ENCODE measurements around the gene COL6A6.

COL6A6 gene

GRCh38 chr3:130507746-130508145 is 9.2 kb upstream of the COL6A6 start:
- Histone ChIP-seq H3K27me3 (ENCODE audit: control insufficient read depth, insufficient read depth, low read length) (peaks cover 7% of the 10 kb centered on the region), H3K4me1 (ENCODE audit: control insufficient read depth, insufficient read depth, low read length) (no peaks in the 10 kb centered on the region), H3K9ac (ENCODE audit: low read depth, low read length) (no peak overlapping the region)

GRCh38 chr3:130509008-130509407 is 8.0 kb upstream of the COL6A6 start:
- Histone ChIP-seq H3K9me3 (replicated peaks; ENCODE audit: low read length) (no peaks in the 10 kb centered on the region), H3K4me2 (ENCODE audit: low read length) (no peak overlapping the region), H3K27me3 (ENCODE audit: control insufficient read depth, insufficient read depth, low read length) (peaks cover 7% of the 10 kb centered on the region), H3K4me3 (ENCODE audit: low read length) (no peak overlapping the region), H3K4me1 (ENCODE audit: control insufficient read depth, insufficient read depth, low read length) (no peaks in the 10 kb centered on the region), H3K9ac (ENCODE audit: low read depth, low read length) (no peak overlapping the region), H3K36me3 (ENCODE audit: insufficient read depth, low read length) (no peaks in the 10 kb centered on the region)

More at GRCh38 chr3:130507746-130508145, 9.2 kb upstream of the COL6A6 start:
- H3K4me2 ChIP-seq (ENCODE audit: low read length) = no peak overlapping the region
- H3K36me3 ChIP-seq (ENCODE audit: insufficient read depth, low read length) = no peaks in the 10 kb centered on the region
- H3K4me3 ChIP-seq (ENCODE audit: low read length) = no peak overlapping the region
- H3K9me3 ChIP-seq (replicated peaks; ENCODE audit: low read length) = no peaks in the 10 kb centered on the region

GRCh38 chr3:130514681-130515080 is 2.3 kb upstream of the COL6A6 start:
- no peak overlapping the region for H3K9ac ChIP-seq (ENCODE audit: low read depth, low read length)
- H3K27me3 ChIP-seq (ENCODE audit: control insufficient read depth, insufficient read depth, low read length) = peaks cover 27% of the 10 kb centered on the region
- H3K4me1 ChIP-seq (ENCODE audit: control insufficient read depth, insufficient read depth, low read length) = no peaks in the 10 kb centered on the region
- no peaks in the 10 kb centered on the region for H3K9me3 ChIP-seq (replicated peaks; ENCODE audit: low read length)
- no peak overlapping the region for H3K4me3 ChIP-seq (ENCODE audit: low read length)
- no peaks in the 10 kb centered on the region for H3K36me3 ChIP-seq (ENCODE audit: insufficient read depth, low read length)
- no peak overlapping the region for H3K4me2 ChIP-seq (ENCODE audit: low read length)

GRCh38 chr3:130515755-130516154 is 1.2 kb upstream of the COL6A6 start:
- no peak overlapping the region for H3K9ac ChIP-seq (ENCODE audit: low read depth, low read length)
- H3K9me3 ChIP-seq (replicated peaks; ENCODE audit: low read length) = no peaks in the 10 kb centered on the region
- no peaks in the 10 kb centered on the region for H3K36me3 ChIP-seq (ENCODE audit: insufficient read depth, low read length)
- H3K4me1 ChIP-seq (ENCODE audit: control insufficient read depth, insufficient read depth, low read length) = no peaks in the 10 kb centered on the region
- H3K27me3 ChIP-seq (ENCODE audit: control insufficient read depth, insufficient read depth, low read length) = peaks cover 35% of the 10 kb centered on the region
- H3K4me2 ChIP-seq (ENCODE audit: low read length) = no peak overlapping the region
- no peak overlapping the region for H3K4me3 ChIP-seq (ENCODE audit: low read length)

GRCh38 chr3:130517602-130518001 is 625 bp downstream of the COL6A6 start:
- H3K9ac ChIP-seq (ENCODE audit: low read depth, low read length) = no peak overlapping the region
- H3K4me1 ChIP-seq (ENCODE audit: control insufficient read depth, insufficient read depth, low read length) = no peaks in the 10 kb centered on the region
- H3K4me2 ChIP-seq (ENCODE audit: low read length) = no peak overlapping the region
- no peaks in the 10 kb centered on the region for H3K36me3 ChIP-seq (ENCODE audit: insufficient read depth, low read length)
- H3K27me3 ChIP-seq (ENCODE audit: control insufficient read depth, insufficient read depth, low read length) = peaks cover 39% of the 10 kb centered on the region
- no peaks in the 10 kb centered on the region for H3K9me3 ChIP-seq (replicated peaks; ENCODE audit: low read length)
- H3K4me3 ChIP-seq (ENCODE audit: low read length) = no peak overlapping the region

- no peak overlapping the region for H3K4me2 ChIP-seq (ENCODE audit: low read length)
- no peak overlapping the region for H3K9ac ChIP-seq (ENCODE audit: low read depth, low read length)
- H3K4me3 ChIP-seq (ENCODE audit: low read length) = no peak overlapping the region
- no peaks in the 10 kb centered on the region for H3K36me3 ChIP-seq (ENCODE audit: insufficient read depth, low read length)
- peaks cover 49% of the 10 kb centered on the region for H3K27me3 ChIP-seq (ENCODE audit: control insufficient read depth, insufficient read depth, low read length)
- no peaks in the 10 kb centered on the region for H3K4me1 ChIP-seq (ENCODE audit: control insufficient read depth, insufficient read depth, low read length)
- no peaks in the 10 kb centered on the region for H3K9me3 ChIP-seq (replicated peaks; ENCODE audit: low read length)
Observed at GRCh38 chr3:130519754-130520153, 2.8 kb downstream of the COL6A6 start.

GRCh38 chr3:130522399-130522798 is 5.4 kb downstream of the COL6A6 start:
- Histone ChIP-seq H3K9ac (ENCODE audit: low read depth, low read length) (no peak overlapping the region), H3K4me3 (ENCODE audit: low read length) (no peak overlapping the region), H3K4me1 (ENCODE audit: control insufficient read depth, insufficient read depth, low read length) (no peaks in the 10 kb centered on the region), H3K36me3 (ENCODE audit: insufficient read depth, low read length) (no peaks in the 10 kb centered on the region), H3K4me2 (ENCODE audit: low read length) (no peak overlapping the region), H3K27me3 (ENCODE audit: control insufficient read depth, insufficient read depth, low read length) (peaks cover 35% of the 10 kb centered on the region), H3K9me3 (replicated peaks; ENCODE audit: low read length) (no peaks in the 10 kb centered on the region)

- no peak overlapping the region for H3K4me2 ChIP-seq (ENCODE audit: low read length)
- no peaks in the 10 kb centered on the region for H3K36me3 ChIP-seq (ENCODE audit: insufficient read depth, low read length)
- H3K4me1 ChIP-seq (ENCODE audit: control insufficient read depth, insufficient read depth, low read length) = no peaks in the 10 kb centered on the region
- no peak overlapping the region for H3K9ac ChIP-seq (ENCODE audit: low read depth, low read length)
- no peaks in the 10 kb centered on the region for H3K9me3 ChIP-seq (replicated peaks; ENCODE audit: low read length)
- peaks cover 15% of the 10 kb centered on the region for H3K27me3 ChIP-seq (ENCODE audit: control insufficient read depth, insufficient read depth, low read length)
- no peak overlapping the region for H3K4me3 ChIP-seq (ENCODE audit: low read length)
Observed at GRCh38 chr3:130527426-130527825, 10.4 kb downstream of the COL6A6 start.

GRCh38 chr3:130528120-130528519 is 11.1 kb downstream of the COL6A6 start:
- peaks cover 14% of the 10 kb centered on the region for H3K27me3 ChIP-seq (ENCODE audit: control insufficient read depth, insufficient read depth, low read length)
- no peak overlapping the region for H3K9ac ChIP-seq (ENCODE audit: low read depth, low read length)
- no peaks in the 10 kb centered on the region for H3K36me3 ChIP-seq (ENCODE audit: insufficient read depth, low read length)
- no peaks in the 10 kb centered on the region for H3K9me3 ChIP-seq (replicated peaks; ENCODE audit: low read length)
- no peak overlapping the region for H3K4me3 ChIP-seq (ENCODE audit: low read length)
- H3K4me2 ChIP-seq (ENCODE audit: low read length) = no peak overlapping the region
- no peaks in the 10 kb centered on the region for H3K4me1 ChIP-seq (ENCODE audit: control insufficient read depth, insufficient read depth, low read length)

- Histone ChIP-seq H3K36me3 (ENCODE audit: insufficient read depth, low read length) (no peaks in the 10 kb centered on the region), H3K4me2 (ENCODE audit: low read length) (no peak overlapping the region), H3K9ac (ENCODE audit: low read depth, low read length) (no peak overlapping the region), H3K27me3 (ENCODE audit: control insufficient read depth, insufficient read depth, low read length) (peaks cover 4% of the 10 kb centered on the region), H3K9me3 (replicated peaks; ENCODE audit: low read length) (no peaks in the 10 kb centered on the region), H3K4me1 (ENCODE audit: control insufficient read depth, insufficient read depth, low read length) (no peaks in the 10 kb centered on the region), H3K4me3 (ENCODE audit: low read length) (no peak overlapping the region)
Observed at GRCh38 chr3:130529486-130530215, 12.7 kb downstream of the COL6A6 start.

- H3K9ac ChIP-seq (ENCODE audit: low read depth, low read length) = no peak overlapping the region
- H3K4me1 ChIP-seq (ENCODE audit: control insufficient read depth, insufficient read depth, low read length) = no peaks in the 10 kb centered on the region
- no peak overlapping the region for H3K4me3 ChIP-seq (ENCODE audit: low read length)
- peaks cover 4% of the 10 kb centered on the region for H3K27me3 ChIP-seq (ENCODE audit: control insufficient read depth, insufficient read depth, low read length)
- no peak overlapping the region for H3K4me2 ChIP-seq (ENCODE audit: low read length)
- H3K9me3 ChIP-seq (replicated peaks; ENCODE audit: low read length) = no peaks in the 10 kb centered on the region
- H3K36me3 ChIP-seq (ENCODE audit: insufficient read depth, low read length) = no peaks in the 10 kb centered on the region
Observed at GRCh38 chr3:130533247-130533646, 16.3 kb downstream of the COL6A6 start.

GRCh38 chr3:130537673-130538304 is 20.8 kb downstream of the COL6A6 start:
- Histone ChIP-seq H3K4me3 (ENCODE audit: low read length) (no peak overlapping the region), H3K4me2 (ENCODE audit: low read length) (no peak overlapping the region), H3K9ac (ENCODE audit: low read depth, low read length) (no peak overlapping the region), H3K4me1 (ENCODE audit: control insufficient read depth, insufficient read depth, low read length) (no peaks in the 10 kb centered on the region), H3K36me3 (ENCODE audit: insufficient read depth, low read length) (no peaks in the 10 kb centered on the region), H3K9me3 (replicated peaks; ENCODE audit: low read length) (no peaks in the 10 kb centered on the region), H3K27me3 (ENCODE audit: control insufficient read depth, insufficient read depth, low read length) (no peaks in the 10 kb centered on the region)

Data from skeletal muscle satellite cell (primary cell).